ENCODE measurements around the gene GABBR2. TPM values are rescaled to one million over a fixed set of nuclear protein-coding genes. Genes with fewer than 3 reads are reported as not detected.

Gene GABBR2
- total RNA-seq, 1 experiment from 2014 or later, result 0.23 TPM

DNA sequence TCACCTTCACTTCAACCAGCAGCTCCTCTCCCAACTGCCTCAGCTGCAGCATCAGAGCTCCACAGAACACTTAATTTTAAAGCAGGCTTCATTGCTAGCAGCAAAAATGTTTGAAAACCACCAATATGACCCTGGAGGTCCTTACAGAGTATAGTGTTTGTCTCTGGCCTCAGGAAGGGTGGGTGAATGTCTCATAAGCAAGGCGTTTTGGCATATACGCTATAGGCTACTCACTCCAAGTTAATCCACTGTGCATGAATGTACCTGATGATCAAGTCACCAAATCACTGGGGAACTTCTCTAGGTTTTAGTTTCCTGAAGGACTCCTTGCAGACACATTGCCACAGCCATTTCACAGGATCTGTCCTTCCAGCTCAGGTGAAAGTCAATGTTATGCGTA lies 125.3 kb downstream of the GABBR2 start:
- H3K4me3 Mint-ChIP-seq (ENCODE audit: unreplicated experiment), result no peak overlapping the region
- TF ChIP-seq CTCF (IDR thresholded peaks at IDR 0.05; ENCODE audit: insufficient read depth in 1 of 2, low read depth in 1 of 2, low read length in 1 of 2, severe bottlenecking in 1 of 2, unreplicated experiment in 1 of 2), result no peak
- intact Hi-C loops (cut with micrococcal nuclease; ENCODE audit: unreplicated experiment), result no loop called here
- no peak for DNase-seq
- H3K36me3 Mint-ChIP-seq (ENCODE audit: insufficient read depth, unreplicated experiment), result no peaks in the 10 kb centered on the region
- H3K27ac Mint-ChIP-seq (ENCODE audit: unreplicated experiment), result no peak overlapping the region
- H3K9me3 Mint-ChIP-seq (ENCODE audit: unreplicated experiment), result no peaks in the 10 kb centered on the region
- Histone ChIP-seq H3K4me3 (ENCODE audit: low read depth, low read length) (no peak overlapping the region), H3K9me3 (no peaks in the 10 kb centered on the region), H3K27me3 (replicated peaks; ENCODE audit: control insufficient read depth, insufficient read depth, low read length) (no peaks in the 10 kb centered on the region), H3K36me3 (ENCODE audit: control insufficient read depth, insufficient read depth, low read length) (no peaks in the 10 kb centered on the region), H3K4me1 (peaks cover 13% of the 10 kb centered on the region)
- ChIA-PET POLR2A (no interaction called here), CTCF (no interaction called here)
- BruUV-seq (replicated peaks), result no TSS peak
- peaks cover 3% of the 10 kb centered on the region for H3K27me3 Mint-ChIP-seq (ENCODE audit: insufficient read depth, unreplicated experiment)
- peaks cover 7% of the 10 kb centered on the region for H3K4me1 Mint-ChIP-seq (ENCODE audit: low read depth, unreplicated experiment)

GRCh38 chr9:98580956-98581355 lies 127.8 kb downstream of the GABBR2 start:
- Mint-ChIP-seq H3K36me3 (ENCODE audit: insufficient read depth, unreplicated experiment) (no peaks in the 10 kb centered on the region), H3K4me1 (ENCODE audit: low read depth, unreplicated experiment) (peaks cover 11% of the 10 kb centered on the region), H3K9me3 (ENCODE audit: unreplicated experiment) (peaks cover 13% of the 10 kb centered on the region), H3K4me3 (ENCODE audit: unreplicated experiment) (no peak overlapping the region), H3K27ac (ENCODE audit: unreplicated experiment) (no peak overlapping the region), H3K27me3 (ENCODE audit: insufficient read depth, unreplicated experiment) (peaks cover 3% of the 10 kb centered on the region)
- Histone ChIP-seq H3K36me3 (ENCODE audit: control insufficient read depth, insufficient read depth, low read length) (no peaks in the 10 kb centered on the region), H3K4me3 (ENCODE audit: low read depth, low read length) (no peak overlapping the region), H3K27me3 (replicated peaks; ENCODE audit: control insufficient read depth, insufficient read depth, low read length) (no peaks in the 10 kb centered on the region), H3K4me1 (peaks cover 13% of the 10 kb centered on the region), H3K9me3 (no peaks in the 10 kb centered on the region)
- no peak for DNase-seq
- ChIA-PET CTCF (no interaction called here), POLR2A (no interaction called here)
- no peak for TF ChIP-seq CTCF (IDR thresholded peaks at IDR 0.05; ENCODE audit: insufficient read depth in 1 of 2, low read depth in 1 of 2, low read length in 1 of 2, severe bottlenecking in 1 of 2, unreplicated experiment in 1 of 2)
- BruUV-seq (replicated peaks), result no TSS peak
- intact Hi-C loops (cut with micrococcal nuclease; ENCODE audit: unreplicated experiment), result no loop called here

GRCh38 chr9:98579700-98580099 lies 129.0 kb downstream of the GABBR2 start:
- Histone ChIP-seq H3K36me3 (ENCODE audit: control insufficient read depth, insufficient read depth, low read length) (no peaks in the 10 kb centered on the region), H3K4me3 (ENCODE audit: low read depth, low read length) (no peak overlapping the region), H3K27me3 (replicated peaks; ENCODE audit: control insufficient read depth, insufficient read depth, low read length) (no peaks in the 10 kb centered on the region), H3K9me3 (no peaks in the 10 kb centered on the region), H3K4me1 (peaks cover 13% of the 10 kb centered on the region)
- H3K4me3 Mint-ChIP-seq (ENCODE audit: unreplicated experiment), result no peak overlapping the region
- intact Hi-C loops (cut with micrococcal nuclease; ENCODE audit: unreplicated experiment), result no loop called here
- H3K27ac Mint-ChIP-seq (ENCODE audit: unreplicated experiment), result no peak overlapping the region
- H3K27me3 Mint-ChIP-seq (ENCODE audit: insufficient read depth, unreplicated experiment), result peaks cover 3% of the 10 kb centered on the region
- no peak for DNase-seq
- no peak for TF ChIP-seq CTCF (IDR thresholded peaks at IDR 0.05; ENCODE audit: insufficient read depth in 1 of 2, low read depth in 1 of 2, low read length in 1 of 2, severe bottlenecking in 1 of 2, unreplicated experiment in 1 of 2)
- peaks cover 13% of the 10 kb centered on the region for H3K9me3 Mint-ChIP-seq (ENCODE audit: unreplicated experiment)
- ChIA-PET CTCF (no interaction called here), POLR2A (no interaction called here)
- no TSS peak for BruUV-seq (replicated peaks)
- H3K4me1 Mint-ChIP-seq (ENCODE audit: low read depth, unreplicated experiment), result peaks cover 21% of the 10 kb centered on the region
- no peaks in the 10 kb centered on the region for H3K36me3 Mint-ChIP-seq (ENCODE audit: insufficient read depth, unreplicated experiment)

All from Caco-2 (cell line).